Temporal lobe (tissue), 2 donors: ENCODE measurements around the gene ZNF157. TPM values are rescaled to one million over a fixed set of nuclear protein-coding genes. Genes with fewer than 3 reads are reported as not detected.

Source experiments
- small RNA-seq: library from RNA; depleted of rRNA; stranded (forward); fragments of <200 nt; gene quantifications from one replicate; pipeline ENCODE3, GENCODE V24; 2014; ENCODE audit warnings: low replicate concordance
- total RNA-seq: library from RNA; depleted of rRNA; stranded (reverse); fragments of >200 nt; gene quantifications from one replicate; pipeline ENCODE4 v1.2.3, GENCODE V29; 2014

ZNF157 gene
- total RNA-seq, 1 donor from 2014 or later = 3.7 TPM

Small RNA genes within 50 kb of the gene (small RNA-seq; reads per million reads assigned to genes)
- gene SNORA11C = 0.56 reads per million, percentile 54 among the genes with 10 or more reads in this experiment

Other genes starting within 250 kb of the ZNF157 start
- 46.0 TPM for gene NDUFB11, start 225.9 kb upstream of the ZNF157 start, total RNA-seq
- gene RBM10, start 225.4 kb upstream of the ZNF157 start, total RNA-seq = 31.7 TPM
- gene UBA1, start 176.7 kb upstream of the ZNF157 start, total RNA-seq = 149 TPM
- 65.6 TPM for gene CDK16, start 151.9 kb upstream of the ZNF157 start, total RNA-seq
- 176 TPM for gene USP11, start 137.6 kb upstream of the ZNF157 start, total RNA-seq
- gene ZNF41, start 112.6 kb downstream of the ZNF157 start, total RNA-seq = 11.3 TPM
- gene ARAF, start 190.6 kb downstream of the ZNF157 start, total RNA-seq = 5.7 TPM
- gene TIMP1, start 211.9 kb downstream of the ZNF157 start, total RNA-seq = 4.7 TPM
- gene SYN1, start 249.3 kb downstream of the ZNF157 start, total RNA-seq = 20.2 TPM